Cortex of kidney (tissue), 1 donor: ENCODE data around the gene RNFT2.

Source experiments
- DNase-seq: peaks from one replicate; lab custom pipeline; 2025; lab: John Stamatoyannopoulos, UW

RNFT2 gene

GRCh38 chr12:116837097-116837496 is 99.0 kb downstream of the RNFT2 start:
- no peak for DNase-seq

- no peak for DNase-seq
These were observed 100.2 kb downstream of the RNFT2 start for GRCh38 chr12:116838365-116838764.

GRCh38 chr12:116839287-116839830 is 101.2 kb downstream of the RNFT2 start:
- DNase-seq, result no peak

- no peak for DNase-seq
These were observed 105.0 kb downstream of the RNFT2 start for GRCh38 chr12:116843085-116843484.

GRCh38 chr12:116849216-116849615 is 111.1 kb downstream of the RNFT2 start:
- no peak for DNase-seq

- no peak for DNase-seq
These were observed 114.2 kb downstream of the RNFT2 start for GRCh38 chr12:116852303-116852702.

- no peak for DNase-seq
These were observed 115.4 kb downstream of the RNFT2 start for GRCh38 chr12:116853507-116853906.

GRCh38 chr12:116855744-116856470 is 117.8 kb downstream of the RNFT2 start:
- no peak for DNase-seq

- no peak for DNase-seq
These were observed 118.6 kb downstream of the RNFT2 start for GRCh38 chr12:116856729-116857128.

GRCh38 chr12:116859079-116859478 is 121.0 kb downstream of the RNFT2 start:
- DNase-seq, result no peak

- DNase-seq, result no peak
These were observed 122.1 kb downstream of the RNFT2 start for GRCh38 chr12:116860263-116860662.

- DNase-seq, result no peak
These were observed 123.2 kb downstream of the RNFT2 start for GRCh38 chr12:116861320-116861719.

GRCh38 chr12:116862167-116862566 is 124.1 kb downstream of the RNFT2 start:
- DNase-seq, result no peak

GRCh38 chr12:116863275-116863767 is 125.2 kb downstream of the RNFT2 start:
- DNase-seq, result no peak

GRCh38 chr12:116864371-116865160 is 126.5 kb downstream of the RNFT2 start:
- DNase-seq, result no peak

GRCh38 chr12:116867523-116867922 is 129.4 kb downstream of the RNFT2 start:
- no peak for DNase-seq

- DNase-seq, result no peak
These were observed 132.2 kb downstream of the RNFT2 start for GRCh38 chr12:116870306-116870705.

GRCh38 chr12:116874324-116874995 is 136.3 kb downstream of the RNFT2 start:
- DNase-seq, result no peak

- no peak for DNase-seq
These were observed 138.2 kb downstream of the RNFT2 start for GRCh38 chr12:116876151-116876869.

- DNase-seq, result no peak
These were observed 140.7 kb downstream of the RNFT2 start for GRCh38 chr12:116878567-116879508.
